PC-3 (cell line): ENCODE measurements around the gene ZFHX3. TPM values are rescaled to one million over a fixed set of nuclear protein-coding genes. Genes with fewer than 3 reads are reported as not detected.

Experiments
- ATAC-seq: fragments of 200-7000 bp; cut with Tn5 transposase; 2 replicates; pipeline ENCODE4 v1.9.1; 2020; ENCODE audit warnings: mild to moderate bottlenecking, moderate library complexity
- BruUV-seq: library from RNA; stranded (reverse); fragments of 400-500 nt; replicated peaks from 2 replicates; lab custom pipeline; 2021; lab: Mats Ljungman, UMichigan
- CTCF ChIA-PET: fragments of 300-600 bp; sonication (Branson Sonifier 250); formaldehyde crosslinking; loops from one replicate; lab custom pipeline; 2022; ENCODE audit warnings: antibody characterized with exemption; lab: Charles Lee
- POLR2A ChIA-PET: fragments of 300-600 bp; sonication (Branson Sonifier 250); formaldehyde crosslinking; loops from one replicate; lab custom pipeline; 2022; ENCODE audit warnings: antibody characterized with exemption; ENCODE audit not compliant: unreplicated experiment; lab: Charles Lee
- DNase-seq: peaks from one replicate; pipeline ENCODE4 v3.0.0-alpha.2; 2015
- H2AFZ ChIP-seq: fragments of 300-600 bp; sonication (generic); 2 replicates; pipeline ENCODE4 v1.6.0; 2016; ENCODE audit warnings: antibody characterized with exemption, low read length
- H3F3A ChIP-seq: fragments of 300-600 bp; sonication (generic); one replicate; pipeline ENCODE4 v1.6.0; 2017; ENCODE audit warnings: antibody characterized with exemption, low read length, control low read depth, mild to moderate bottlenecking; ENCODE audit not compliant: unreplicated experiment
- H3K27ac ChIP-seq: fragments of 300-600 bp; sonication (generic); 2 replicates; pipeline ENCODE4 v1.5.1; 2016; ENCODE audit warnings: mild to moderate bottlenecking, low read length
- H3K27me3 ChIP-seq: fragments of 300-600 bp; sonication (generic); 2 replicates; pipeline ENCODE4 v1.6.1; 2016; ENCODE audit warnings: low read length, mixed read lengths
- H3K36me3 ChIP-seq: fragments of 300-600 bp; sonication (generic); 2 replicates; pipeline ENCODE4 v1.6.1; 2016; ENCODE audit warnings: low read depth, mixed run types, low read length, mixed read lengths
- H3K4me1 ChIP-seq: fragments of 300-600 bp; sonication (generic); 2 replicates; pipeline ENCODE4 v1.5.1; 2016; ENCODE audit warnings: low read length; ENCODE audit not compliant: insufficient read depth
- H3K4me2 ChIP-seq: fragments of 300-600 bp; sonication (generic); 2 replicates; pipeline ENCODE4 v1.6.0; 2016; ENCODE audit warnings: low read length
- H3K4me3 ChIP-seq: fragments of 300-600 bp; sonication (generic); 2 replicates; pipeline ENCODE4 v1.5.1; 2016; ENCODE audit warnings: mild to moderate bottlenecking, low read length, mixed read lengths
- H3K79me2 ChIP-seq: fragments of 300-600 bp; sonication (generic); 2 replicates; pipeline ENCODE4 v1.6.1; 2017; ENCODE audit warnings: low read length, mixed read lengths
- H3K9ac ChIP-seq: fragments of 300-600 bp; sonication (generic); 2 replicates; pipeline ENCODE4 v1.6.0; 2016; ENCODE audit warnings: mild to moderate bottlenecking, low read length
- H3K9me2 ChIP-seq: fragments of 300-600 bp; sonication (generic); replicated peaks from 2 replicates; pipeline ENCODE4 v1.6.1; 2016; ENCODE audit warnings: mixed run types, low read length, mixed read lengths
- H3K9me3 ChIP-seq: fragments of 300-600 bp; sonication (generic); 2 replicates; pipeline ENCODE4 v1.6.1; 2016; ENCODE audit warnings: low read length, mixed read lengths
- H4K20me1 ChIP-seq: fragments of 300-600 bp; sonication (generic); 2 replicates; pipeline ENCODE4 v1.6.1; 2016; ENCODE audit warnings: low read length, mixed read lengths
- CTCF ChIP-seq: fragments of 300-600 bp; sonication (generic); conservative IDR thresholded peaks from 2 replicates; pipeline ENCODE4 v1.5.1; 2017; ENCODE audit warnings: antibody characterized with exemption, low read depth, mild to moderate bottlenecking, low read length
- EZH2 ChIP-seq: fragments of 300-600 bp; sonication (generic); IDR thresholded peaks from one replicate; pipeline ENCODE4 v1.6.1; 2017; ENCODE audit warnings: antibody characterized with exemption, mild to moderate bottlenecking, low read length; ENCODE audit not compliant: unreplicated experiment
- EZH2phosphoT487 ChIP-seq: fragments of 300-600 bp; sonication (generic); IDR thresholded peaks from 2 replicates; pipeline ENCODE4 v1.6.1; 2018; ENCODE audit warnings: mild to moderate bottlenecking, antibody characterized with exemption, low read length, borderline replicate concordance
- intact Hi-C: fragments of 100-400 bp; cut with micrococcal nuclease; formaldehyde crosslinking; loops from 2 replicates; pipeline ENCODE4 v1.9.0; 2023
- total RNA-seq: library from RNA; depleted of rRNA; stranded (reverse); fragments of >200 nt; gene quantifications from 2 replicates; pipeline ENCODE4 v1.2.3, GENCODE V29; 2014

Gene ZFHX3
- total RNA-seq, 1 experiment from 2014 or later: 3.5 TPM

- DNase-seq (no peak), ATAC-seq (no peak)
- ChIA-PET CTCF (no interaction called here), POLR2A (no interaction called here)
- H3F3A ChIP-seq: no peaks in the 10 kb centered on the region
- H3K4me1 ChIP-seq: no peaks in the 10 kb centered on the region
- H2AFZ ChIP-seq: no peak overlapping the region
- H3K79me2 ChIP-seq: peaks cover 94% of the 10 kb centered on the region
- H3K9ac ChIP-seq: no peak overlapping the region
- H3K36me3 ChIP-seq: no peaks in the 10 kb centered on the region
- no peaks in the 10 kb centered on the region for H3K9me3 ChIP-seq
- no peak overlapping the region for H3K27ac ChIP-seq
- H3K4me3 ChIP-seq: no peak overlapping the region
- TF ChIP-seq CTCF (peak; percentile 38; the same call in 1 of the 2 replicates), EZH2phosphoT487 (no peak), EZH2 (no peak)
- BruUV-seq: no TSS peak
- H3K27me3 ChIP-seq: no peaks in the 10 kb centered on the region
- intact Hi-C loops: no loop called here
- H4K20me1 ChIP-seq: no peaks in the 10 kb centered on the region
- H3K4me2 ChIP-seq: no peak overlapping the region
- no peaks in the 10 kb centered on the region for H3K9me2 ChIP-seq
These were observed 16.6 kb downstream of the ZFHX3 start for GRCh38 chr16:73031155-73031866.

GRCh38 chr16:73028721-73029361 lies 19.1 kb downstream of the ZFHX3 start:
- no peak overlapping the region for H2AFZ ChIP-seq
- DNase-seq (no peak), ATAC-seq (no peak)
- H3K4me2 ChIP-seq: no peak overlapping the region
- no peaks in the 10 kb centered on the region for H3K27me3 ChIP-seq
- H3K36me3 ChIP-seq: no peaks in the 10 kb centered on the region
- no TSS peak for BruUV-seq
- H3K9me3 ChIP-seq: no peaks in the 10 kb centered on the region
- H4K20me1 ChIP-seq: no peaks in the 10 kb centered on the region
- no peaks in the 10 kb centered on the region for H3F3A ChIP-seq
- intact Hi-C loops: no loop called here
- H3K79me2 ChIP-seq: peaks cover 92% of the 10 kb centered on the region
- H3K9ac ChIP-seq: no peak overlapping the region
- H3K4me1 ChIP-seq: no peaks in the 10 kb centered on the region
- POLR2A ChIA-PET: no interaction called here
- TF ChIP-seq EZH2phosphoT487: no peak
- no peak for TF ChIP-seq CTCF
- TF ChIP-seq EZH2: no peak
- CTCF ChIA-PET: no interaction called here
- H3K9me2 ChIP-seq: no peaks in the 10 kb centered on the region
- no peak overlapping the region for H3K4me3 ChIP-seq
- no peak overlapping the region for H3K27ac ChIP-seq

GRCh38 chr16:73028263-73028662 lies 19.7 kb downstream of the ZFHX3 start:
- Histone ChIP-seq H2AFZ (no peak overlapping the region), H3K36me3 (no peaks in the 10 kb centered on the region), H3F3A (no peaks in the 10 kb centered on the region), H4K20me1 (no peaks in the 10 kb centered on the region), H3K27ac (no peak overlapping the region), H3K9me2 (no peaks in the 10 kb centered on the region), H3K4me3 (no peak overlapping the region), H3K27me3 (no peaks in the 10 kb centered on the region), H3K4me1 (no peaks in the 10 kb centered on the region), H3K9me3 (no peaks in the 10 kb centered on the region), H3K79me2 (peaks cover 94% of the 10 kb centered on the region), H3K4me2 (no peak overlapping the region), H3K9ac (no peak overlapping the region)
- intact Hi-C loops: no loop called here
- ATAC-seq (no peak), DNase-seq (no peak)
- ChIA-PET CTCF (no interaction called here), POLR2A (no interaction called here)
- no TSS peak for BruUV-seq
- no peak for TF ChIP-seq CTCF
- TF ChIP-seq EZH2phosphoT487: no peak
